22Rv1 (cell line): ENCODE data around the gene RAMP1.

Experiments
- H3K27ac ChIP-seq: fragments of 450-650 bp; 2 replicates; pipeline ENCODE4 v1.5.1; 2017
- CTCF ChIP-seq: fragments of 450-650 bp; IDR thresholded peaks from 2 replicates; pipeline ENCODE4 v1.5.1; 2017; ENCODE audit warnings: mild to moderate bottlenecking
- ZFX ChIP-seq: fragments of 450-650 bp; IDR thresholded peaks from 2 replicates; pipeline ENCODE4 v1.6.1; 2017; ENCODE audit warnings: antibody characterized with exemption, borderline replicate concordance

Gene RAMP1

GRCh38 chr2:237889811-237890210 is 30.4 kb downstream of the RAMP1 start:
- TF ChIP-seq ZFX = no peak
- no peak for TF ChIP-seq CTCF
- H3K27ac ChIP-seq = no peak overlapping the region

- TF ChIP-seq ZFX = no peak
- H3K27ac ChIP-seq = peak overlapping the region; percentile 28; the same call in 1 of the 2 replicates
These were observed 33.1 kb downstream of the RAMP1 start for GRCh38 chr2:237892478-237892877.

- peak overlapping the region; percentile 28; the same call in 1 of the 2 replicates for H3K27ac ChIP-seq
- TF ChIP-seq ZFX (no peak), CTCF (no peak)
These were observed 33.7 kb downstream of the RAMP1 start for GRCh38 chr2:237892984-237893595.

GRCh38 chr2:237894396-237894979 is 35.1 kb downstream of the RAMP1 start:
- no peak for TF ChIP-seq ZFX
- TF ChIP-seq CTCF = no peak
- H3K27ac ChIP-seq = peak overlapping the region; percentile 70

GRCh38 chr2:237894986-237895543 is 35.6 kb downstream of the RAMP1 start:
- TF ChIP-seq CTCF (no peak), ZFX (no peak)
- peak overlapping the region; percentile 70 for H3K27ac ChIP-seq

- TF ChIP-seq ZFX (no peak), CTCF (no peak)
These were observed 36.4 kb downstream of the RAMP1 start for GRCh38 chr2:237895544-237896506.

GRCh38 chr2:237896507-237896892 is 37.1 kb downstream of the RAMP1 start:
- H3K27ac ChIP-seq = peak overlapping the region; percentile 70
- TF ChIP-seq CTCF (no peak), ZFX (no peak)

More at GRCh38 chr2:237895544-237896506, 36.4 kb downstream of the RAMP1 start:
- peak overlapping the region; percentile 70 for H3K27ac ChIP-seq
